Kidney epithelial cell (primary cell): ENCODE measurements around the gene DDR1. TPM values are rescaled to one million over a fixed set of nuclear protein-coding genes. Genes with fewer than 3 reads are reported as not detected.
A peak's percentile ranks its signal among the peaks of the same experiment; 100 is the strongest.
"Not testable (repeated sequence)": the region's sequence is repeated elsewhere in the genome, so short reads cannot be mapped to it uniquely, and the experiment has no call there.

ENCODE experiments used
- DNase-seq: peaks from one replicate; pipeline ENCODE4 v3.0.0-alpha.2; 2010; ENCODE audit warnings: low read depth
- H3K27me3 ChIP-seq: 2 replicates; pipeline ENCODE4 v1.6.0; 2011; ENCODE audit warnings: low read length; ENCODE audit not compliant: control insufficient read depth, insufficient read depth
- H3K36me3 ChIP-seq: 2 replicates; pipeline ENCODE4 v1.5.1; 2011; ENCODE audit warnings: low read length; ENCODE audit not compliant: control insufficient read depth, insufficient read depth
- H3K4me3 ChIP-seq: 2 replicates; pipeline ENCODE4 v1.5.1; 2011; ENCODE audit warnings: low read depth, mild to moderate bottlenecking, control low read depth, low read length
- total RNA-seq: library from RNA; depleted of rRNA; stranded (reverse); fragments of >200 nt; gene quantifications from 2 replicates; pipeline ENCODE4 v1.2.3, GENCODE V29; 2015
- TF ChIP-seq, protein P1 (sequence below): IDR thresholded peaks from 2 replicates; pipeline ENCODE4 v1.5.1; 2011; ENCODE audit warnings: mild to moderate bottlenecking, moderate library complexity, low read length, control low read depth, inconsistent platforms; ENCODE audit not compliant: insufficient read depth, poor library complexity, severe bottlenecking

DDR1 gene
- total RNA-seq, 1 donor from 2014 or later, result 171 TPM

DNA sequence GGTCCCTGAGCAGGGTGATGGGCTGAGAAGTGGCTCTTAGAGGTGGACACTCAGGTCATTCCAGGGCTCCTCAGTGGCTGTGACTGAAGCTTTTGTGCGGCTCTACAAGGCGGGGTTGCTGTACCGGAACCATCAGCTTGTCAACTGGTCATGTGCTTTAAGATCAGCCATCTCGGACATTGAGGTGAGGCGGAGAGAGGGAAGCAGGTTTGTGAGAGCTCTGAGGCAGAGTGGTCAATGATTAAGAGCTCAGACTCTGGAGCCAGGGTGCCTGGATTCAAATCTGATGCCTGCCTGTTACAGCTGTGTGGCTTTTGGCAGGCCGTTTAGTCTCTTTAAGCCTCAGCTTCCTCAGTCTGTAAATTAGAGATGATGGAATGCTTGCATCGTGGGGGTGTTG is 32.7 kb downstream of the DDR1 start:
- TF ChIP-seq, protein P1, sequence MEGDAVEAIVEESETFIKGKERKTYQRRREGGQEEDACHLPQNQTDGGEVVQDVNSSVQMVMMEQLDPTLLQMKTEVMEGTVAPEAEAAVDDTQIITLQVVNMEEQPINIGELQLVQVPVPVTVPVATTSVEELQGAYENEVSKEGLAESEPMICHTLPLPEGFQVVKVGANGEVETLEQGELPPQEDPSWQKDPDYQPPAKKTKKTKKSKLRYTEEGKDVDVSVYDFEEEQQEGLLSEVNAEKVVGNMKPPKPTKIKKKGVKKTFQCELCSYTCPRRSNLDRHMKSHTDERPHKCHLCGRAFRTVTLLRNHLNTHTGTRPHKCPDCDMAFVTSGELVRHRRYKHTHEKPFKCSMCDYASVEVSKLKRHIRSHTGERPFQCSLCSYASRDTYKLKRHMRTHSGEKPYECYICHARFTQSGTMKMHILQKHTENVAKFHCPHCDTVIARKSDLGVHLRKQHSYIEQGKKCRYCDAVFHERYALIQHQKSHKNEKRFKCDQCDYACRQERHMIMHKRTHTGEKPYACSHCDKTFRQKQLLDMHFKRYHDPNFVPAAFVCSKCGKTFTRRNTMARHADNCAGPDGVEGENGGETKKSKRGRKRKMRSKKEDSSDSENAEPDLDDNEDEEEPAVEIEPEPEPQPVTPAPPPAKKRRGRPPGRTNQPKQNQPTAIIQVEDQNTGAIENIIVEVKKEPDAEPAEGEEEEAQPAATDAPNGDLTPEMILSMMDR, result no peak
- Histone ChIP-seq H3K36me3 (peaks cover 2% of the 10 kb centered on the region), H3K27me3 (no peaks in the 10 kb centered on the region), H3K4me3 (no peak overlapping the region)
- DNase-seq, result no peak

DNA sequence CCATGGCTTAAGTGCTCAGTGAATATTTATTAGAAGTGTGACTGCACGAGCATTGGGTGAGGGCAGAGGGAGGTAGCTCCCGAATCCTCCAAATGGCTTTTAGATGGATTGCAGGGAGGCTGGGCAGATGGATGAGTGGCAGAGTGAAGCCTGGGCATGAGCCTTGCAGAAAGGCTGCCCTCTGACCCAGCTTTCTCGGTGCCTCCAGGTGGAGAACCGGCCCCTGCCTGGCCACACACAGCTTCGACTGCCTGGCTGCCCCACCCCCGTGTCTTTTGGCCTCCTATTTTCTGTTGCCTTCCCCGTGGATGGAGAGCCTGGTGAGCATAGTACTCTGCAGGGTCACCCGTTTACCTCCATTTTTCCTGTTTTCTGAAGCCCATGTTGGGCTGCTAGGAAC is 33.2 kb downstream of the DDR1 start:
- no peak for DNase-seq
- TF ChIP-seq, protein P1, result no peak
- no peak overlapping the region for H3K4me3 ChIP-seq
- H3K36me3 ChIP-seq, result peaks cover 2% of the 10 kb centered on the region
- no peaks in the 10 kb centered on the region for H3K27me3 ChIP-seq

DNA sequence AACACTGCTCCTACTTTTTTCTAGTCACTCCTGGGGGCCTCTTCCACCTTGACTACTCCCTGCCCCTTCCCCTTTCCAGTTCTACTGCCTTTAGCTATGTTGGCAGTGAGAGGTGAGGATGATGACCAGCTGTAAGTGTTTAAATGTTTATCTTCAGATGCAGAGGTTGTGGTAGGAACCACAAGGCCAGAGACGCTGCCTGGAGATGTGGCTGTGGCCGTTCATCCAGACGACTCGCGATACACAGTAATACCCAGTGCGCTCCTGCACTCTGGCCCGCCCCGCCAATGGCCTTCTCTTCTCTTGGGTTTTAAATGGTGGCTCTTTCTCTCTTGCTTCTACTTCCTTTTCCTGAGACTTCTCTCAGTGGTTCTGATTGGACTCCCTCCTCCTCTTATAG is 34.4 kb downstream of the DDR1 start:
- Histone ChIP-seq H3K36me3 (peaks cover 2% of the 10 kb centered on the region), H3K4me3 (no peak overlapping the region), H3K27me3 (no peaks in the 10 kb centered on the region)
- DNase-seq, result no peak
- TF ChIP-seq, protein P1, result no peak

DNA sequence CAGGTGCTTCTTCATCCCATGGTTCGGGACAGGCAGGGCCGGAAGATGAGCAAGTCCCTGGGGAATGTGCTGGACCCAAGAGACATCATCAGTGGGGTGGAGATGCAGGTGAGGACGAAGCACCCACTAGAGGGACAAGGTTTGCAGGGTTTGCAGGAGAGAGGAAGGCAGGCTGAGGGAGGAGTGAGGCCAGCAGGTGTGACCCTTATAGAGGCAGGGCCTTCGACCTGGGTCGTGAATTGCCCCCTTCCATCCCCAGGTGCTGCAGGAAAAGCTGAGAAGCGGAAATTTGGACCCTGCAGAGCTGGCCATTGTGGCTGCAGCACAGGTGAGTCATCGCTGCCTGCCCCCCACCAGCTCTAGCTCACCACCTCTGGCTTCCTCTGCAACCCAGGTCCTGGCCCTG is 38.1 kb downstream of the DDR1 start:
- DNase-seq, result no peak
- TF ChIP-seq, protein P1, result peak; percentile 6
- Histone ChIP-seq H3K36me3 (peaks cover 2% of the 10 kb centered on the region), H3K27me3 (no peaks in the 10 kb centered on the region), H3K4me3 (no peak overlapping the region)

DNA sequence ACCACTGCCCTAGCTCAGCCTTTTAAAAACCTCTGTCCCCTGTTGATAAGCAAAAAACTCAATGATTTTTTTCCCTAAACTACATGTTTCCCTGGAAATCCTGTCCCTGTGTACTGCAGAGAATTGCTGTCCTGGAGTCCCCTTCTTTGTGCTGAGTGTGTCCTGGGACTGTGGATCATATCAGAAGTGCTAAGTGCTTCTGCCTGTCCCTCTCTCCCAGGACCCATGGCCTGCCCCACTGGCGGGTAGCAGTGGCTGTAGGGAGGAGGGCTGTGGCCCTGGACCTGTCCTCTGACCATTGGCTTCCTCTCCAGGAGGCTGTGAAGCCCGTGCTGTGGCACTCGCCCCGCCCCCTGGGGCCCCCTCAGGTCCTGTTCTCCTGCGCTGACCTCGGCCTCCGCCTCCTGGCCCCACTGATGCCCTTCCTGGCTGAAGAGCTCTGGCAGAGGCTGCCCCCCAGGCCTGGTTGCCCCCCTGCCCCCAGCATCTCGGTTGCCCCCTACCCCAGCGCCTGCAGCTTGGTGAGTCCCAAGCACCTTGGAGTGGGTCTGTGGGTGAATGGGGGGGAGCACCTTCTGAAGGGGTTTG is 39.8 kb downstream of the DDR1 start:
- not testable (repeated sequence) for H3K36me3 ChIP-seq, H3K4me3 ChIP-seq, DNase-seq, H3K27me3 ChIP-seq

DNA sequence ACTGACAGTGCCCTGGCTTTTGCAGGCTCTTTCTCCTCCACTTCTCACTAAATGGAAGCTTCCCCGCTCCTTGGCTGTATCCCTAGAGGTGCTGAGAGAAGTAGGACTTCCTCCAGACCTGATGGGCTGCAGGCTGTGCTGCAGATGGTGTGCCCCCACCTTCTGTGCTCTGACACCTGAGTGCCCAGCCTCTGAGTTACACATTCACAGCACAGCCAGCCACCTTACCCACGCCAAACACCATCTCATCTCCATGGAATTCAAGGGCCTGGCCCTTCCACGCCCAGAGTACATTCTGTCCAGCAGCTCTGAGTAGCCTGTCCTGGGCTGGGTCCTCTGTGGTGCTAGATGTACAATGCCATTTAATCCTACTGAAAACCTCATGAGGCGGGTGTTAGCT is 42.3 kb downstream of the DDR1 start:
- no peak overlapping the region for H3K4me3 ChIP-seq
- H3K36me3 ChIP-seq, result no peaks in the 10 kb centered on the region
- peak; percentile 78 for DNase-seq
- TF ChIP-seq, protein P1, result no peak
- H3K27me3 ChIP-seq, result no peaks in the 10 kb centered on the region

DNA sequence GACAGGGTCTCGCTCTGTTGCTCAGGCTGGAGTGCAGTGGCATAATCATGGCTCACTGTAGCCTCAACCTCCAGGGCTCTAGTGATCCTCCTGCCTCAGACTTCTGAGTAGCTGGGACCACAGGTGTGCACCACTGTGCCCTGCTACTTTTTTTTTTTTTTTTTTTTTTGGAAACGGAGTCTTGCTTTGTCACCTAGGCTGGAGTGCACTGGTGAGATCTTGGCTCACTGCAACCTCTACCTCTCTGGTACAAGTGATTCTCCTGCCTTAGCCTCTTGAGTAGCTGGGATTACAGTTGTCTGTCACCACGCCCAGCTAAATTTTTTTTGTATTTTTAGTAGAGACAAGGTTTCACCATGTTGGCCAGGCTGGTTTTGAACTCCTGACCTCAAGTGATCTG is 42.8 kb downstream of the DDR1 start:
- not testable (repeated sequence) for H3K27me3 ChIP-seq, H3K36me3 ChIP-seq, H3K4me3 ChIP-seq, DNase-seq
